NOMO-1 treated with dmso at 0.1 percent for 144 hours (cell line): ENCODE data around the gene EBLN2.

Source experiments
- DNase-seq: peaks from one replicate; lab custom pipeline; 2025; ENCODE audit not compliant: unreplicated experiment; lab: John Stamatoyannopoulos, UW

Gene EBLN2

DNA sequence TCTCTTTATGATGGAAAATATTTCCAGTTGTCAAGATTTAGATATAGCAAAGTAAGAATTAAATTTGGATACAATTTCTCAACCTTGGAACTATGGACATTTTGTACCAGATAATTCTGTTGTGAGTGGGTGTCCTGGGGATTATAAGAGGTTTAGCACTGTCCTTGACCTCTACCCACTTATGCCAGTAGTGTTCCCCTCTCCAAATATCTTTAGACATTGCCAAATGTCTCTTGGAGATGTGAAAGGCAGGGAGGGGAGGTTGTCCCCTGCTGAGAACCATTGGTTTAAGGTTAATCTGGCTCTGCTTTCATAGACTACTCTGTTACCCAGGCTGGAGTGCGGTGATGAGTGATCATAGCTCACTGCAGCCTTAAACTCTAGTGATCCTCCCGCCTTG lies at the start of gene EBLN2:
TSS of gene EBLN2 (plus strand) at position 244 of the 400 bp plus-strand sequence. CDS start 423 bp downstream, outside the sequence.
- DNase-seq = no peak

DNA sequence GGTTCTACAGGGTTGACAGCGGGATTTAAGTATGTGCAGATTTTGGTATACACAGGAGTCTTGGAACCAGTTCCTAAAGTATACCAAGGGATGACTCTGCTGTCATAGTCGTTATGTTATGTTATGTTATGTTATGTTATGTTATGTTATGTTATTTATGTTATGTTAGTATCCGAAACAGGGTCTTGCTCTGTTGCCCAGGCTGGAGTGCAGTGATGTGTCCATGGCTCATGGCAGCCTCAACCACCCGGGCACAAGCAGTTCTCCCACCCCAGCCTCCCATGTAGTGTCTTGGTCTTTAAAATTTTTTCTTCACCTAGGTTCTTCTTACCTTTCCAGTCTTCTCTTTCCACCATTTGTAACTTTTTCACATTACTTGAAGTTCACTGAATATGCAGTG lies 43.2 kb upstream of the EBLN2 start:
- no peak for DNase-seq

DNA sequence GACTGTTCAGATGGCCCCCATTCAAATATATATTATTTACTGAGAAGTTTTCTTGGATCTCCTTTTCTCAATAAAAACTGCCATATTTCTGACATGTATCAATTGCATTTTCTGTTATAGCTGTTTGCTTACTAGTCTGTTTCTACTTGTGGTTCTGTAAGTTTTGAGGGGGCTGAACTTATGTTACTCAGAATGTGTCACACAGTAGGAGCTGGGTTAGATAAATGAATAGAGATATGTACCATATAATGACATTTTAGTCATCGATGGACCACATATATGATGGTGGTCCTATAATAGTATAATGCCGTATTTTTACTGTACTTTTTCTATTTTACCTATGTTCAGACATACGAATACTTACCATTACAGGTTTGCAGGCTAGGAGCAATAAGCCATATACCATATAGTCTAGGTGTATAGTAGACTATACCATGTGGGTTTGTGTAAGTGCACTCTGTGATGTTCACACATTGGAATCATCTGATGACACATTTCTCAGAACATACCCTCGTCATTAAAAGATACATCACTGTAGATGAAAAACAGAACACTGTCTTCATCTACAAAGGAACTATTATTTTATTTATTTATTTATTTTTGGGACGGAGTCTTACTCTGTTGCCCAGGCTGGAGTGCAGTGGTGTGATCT lies 42.5 kb upstream of the EBLN2 start:
- DNase-seq = no peak

DNA sequence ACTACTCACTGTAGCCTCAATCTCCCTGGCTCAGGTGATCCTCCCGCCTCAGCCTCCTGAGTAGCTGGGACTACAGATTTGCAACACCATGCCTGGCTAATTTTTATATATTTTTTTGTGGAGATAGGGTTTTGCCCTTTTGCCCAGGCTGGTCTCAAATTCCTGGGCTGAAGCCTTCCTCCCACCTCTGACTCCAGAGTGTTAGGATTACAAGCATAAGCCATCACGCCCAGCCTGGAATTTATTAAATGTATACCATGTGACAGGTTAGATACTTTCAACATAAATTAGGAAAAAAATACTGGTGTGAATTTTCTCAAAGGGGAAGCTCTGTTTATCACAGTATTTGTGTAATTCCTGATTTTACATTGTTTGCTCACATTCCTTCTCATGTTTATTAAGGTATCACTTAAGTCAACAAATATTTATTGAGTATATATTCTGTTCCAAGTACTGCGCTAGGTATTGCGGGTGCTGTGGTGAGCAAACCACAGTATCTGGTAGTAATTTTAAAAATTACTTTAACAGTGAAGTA lies 40.1 kb upstream of the EBLN2 start:
- no peak for DNase-seq

DNA sequence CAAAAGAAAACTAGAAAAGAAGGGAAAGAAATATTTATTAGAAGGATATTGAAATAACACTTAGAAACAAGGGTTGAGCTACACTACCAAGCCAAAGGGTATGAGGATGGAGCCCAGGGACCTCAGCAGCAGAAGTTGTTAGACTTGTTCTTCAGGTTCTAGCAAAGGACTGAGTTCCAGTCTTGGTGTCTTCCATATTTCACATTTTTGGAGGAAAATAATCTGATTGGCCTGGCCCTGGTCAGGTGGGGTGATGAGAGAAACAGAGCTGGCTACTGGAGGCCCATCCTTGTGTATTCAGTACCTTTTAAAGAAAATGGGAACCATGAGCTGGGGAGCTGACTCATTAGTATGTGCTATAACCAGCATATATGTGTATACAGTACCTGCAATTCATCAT lies 36.6 kb upstream of the EBLN2 start:
- DNase-seq = no peak

DNA sequence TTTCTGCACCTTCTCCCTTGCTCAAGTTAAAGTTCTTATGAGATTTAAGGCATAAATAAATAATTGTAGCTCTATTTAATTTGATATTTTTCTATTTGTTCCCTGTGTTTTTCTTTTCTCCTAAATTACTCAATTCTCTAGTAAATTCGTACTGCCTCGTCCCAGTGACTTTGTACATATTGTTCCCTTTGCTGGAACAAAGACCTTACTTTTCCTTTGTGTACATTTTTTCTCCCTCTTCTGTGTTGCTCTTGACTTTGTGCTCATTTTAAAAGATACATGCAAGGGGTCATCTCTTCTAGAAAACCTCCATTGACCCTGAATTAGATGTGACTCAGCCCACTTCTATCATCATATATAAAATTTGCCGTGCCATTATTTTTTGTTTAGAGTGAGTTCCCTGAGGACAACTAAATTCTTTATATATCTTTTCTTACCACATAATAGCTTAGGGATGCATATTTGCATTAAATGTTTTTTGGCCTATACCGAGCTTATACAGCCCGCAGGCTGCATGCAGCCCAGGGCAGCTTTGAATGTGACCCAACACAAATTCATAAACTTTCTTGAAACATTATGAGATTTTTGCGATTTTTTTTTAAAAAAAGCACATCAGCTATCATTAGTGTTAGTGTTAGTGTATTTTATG lies 35.2 kb upstream of the EBLN2 start:
- no peak for DNase-seq

DNA sequence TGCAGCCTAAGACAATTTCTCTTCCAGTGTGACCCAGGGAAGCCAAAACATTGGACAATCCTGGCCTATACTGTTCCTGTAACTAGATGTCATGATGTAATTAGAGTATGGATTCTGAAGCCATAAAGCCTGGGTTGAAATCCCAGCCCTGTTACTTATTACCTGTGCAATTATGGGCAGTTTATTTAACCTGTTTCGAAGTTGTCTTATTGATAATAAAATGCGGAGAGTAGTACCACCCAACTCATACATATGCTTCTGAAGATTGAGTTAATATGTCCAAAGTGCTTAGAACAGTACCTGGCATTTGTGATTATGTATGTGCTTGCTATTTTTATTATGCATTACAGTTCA lies 34.7 kb upstream of the EBLN2 start:
- DNase-seq = no peak

DNA sequence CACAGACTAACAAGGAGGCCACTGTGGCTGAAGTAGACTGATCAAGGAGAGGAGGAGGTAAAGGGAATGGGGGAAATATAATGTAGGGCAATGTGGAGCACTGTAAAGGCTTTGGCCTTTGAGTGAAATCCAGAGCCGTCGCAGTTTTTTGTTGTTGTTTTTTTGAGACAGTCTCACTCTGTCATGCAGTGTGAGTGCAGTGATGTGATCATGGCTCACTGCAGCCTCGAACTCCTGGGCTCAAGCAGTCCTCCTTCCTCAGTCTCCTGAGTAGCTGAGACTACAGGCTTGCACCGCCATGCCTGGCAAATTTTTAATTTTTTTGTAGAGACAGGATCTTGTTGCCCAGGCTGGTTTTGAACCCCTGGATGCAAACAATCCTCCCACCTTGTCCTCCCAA lies 32.7 kb upstream of the EBLN2 start:
- no peak for DNase-seq

DNA sequence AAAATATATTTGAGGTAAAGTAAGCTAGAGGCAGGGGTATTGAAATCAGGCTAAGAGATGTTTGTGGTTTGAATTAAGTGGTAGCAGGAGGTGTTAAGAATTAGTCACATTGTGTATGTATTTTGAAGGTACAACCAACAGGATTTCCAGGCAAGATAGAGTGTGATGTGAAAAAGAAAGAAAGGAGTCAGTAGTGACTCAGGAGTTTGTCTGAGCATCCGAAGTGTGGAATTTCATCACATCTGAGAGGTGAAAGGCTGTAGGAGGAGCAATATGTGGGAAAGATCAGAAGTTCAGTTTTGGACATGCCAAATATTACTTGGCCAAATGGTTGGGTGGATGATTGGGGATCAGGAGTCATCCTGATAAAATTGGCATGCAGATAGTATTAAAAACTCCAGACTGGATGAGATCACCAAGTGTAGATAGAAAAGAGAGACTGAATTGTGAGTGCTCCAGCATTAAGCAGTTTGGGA lies 32.1 kb upstream of the EBLN2 start:
- no peak for DNase-seq

DNA sequence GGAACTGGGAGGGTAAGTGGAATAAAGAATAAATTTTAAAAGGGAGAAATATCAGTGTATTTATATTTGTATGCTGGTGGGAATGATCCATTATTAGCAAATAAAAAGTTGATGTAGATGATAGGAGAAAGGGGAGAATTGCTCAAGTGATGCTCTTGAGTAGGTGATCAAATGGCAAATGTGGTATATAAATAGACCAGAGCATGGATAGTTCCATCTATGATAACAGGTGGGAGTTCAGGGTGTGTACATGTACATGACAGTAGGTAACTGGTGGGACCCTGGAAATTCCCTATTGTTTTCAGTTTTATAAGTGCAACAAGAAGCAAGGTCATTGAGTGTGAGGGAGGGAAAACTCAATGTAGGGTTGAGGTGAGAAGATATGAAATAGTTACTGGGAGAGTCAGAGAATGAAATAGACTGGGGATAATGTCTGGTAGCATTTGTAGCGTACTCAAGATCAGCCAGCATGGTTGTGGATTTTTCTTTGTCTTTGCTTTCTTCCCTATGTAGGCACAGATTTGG lies 31.3 kb upstream of the EBLN2 start:
- no peak for DNase-seq

DNA sequence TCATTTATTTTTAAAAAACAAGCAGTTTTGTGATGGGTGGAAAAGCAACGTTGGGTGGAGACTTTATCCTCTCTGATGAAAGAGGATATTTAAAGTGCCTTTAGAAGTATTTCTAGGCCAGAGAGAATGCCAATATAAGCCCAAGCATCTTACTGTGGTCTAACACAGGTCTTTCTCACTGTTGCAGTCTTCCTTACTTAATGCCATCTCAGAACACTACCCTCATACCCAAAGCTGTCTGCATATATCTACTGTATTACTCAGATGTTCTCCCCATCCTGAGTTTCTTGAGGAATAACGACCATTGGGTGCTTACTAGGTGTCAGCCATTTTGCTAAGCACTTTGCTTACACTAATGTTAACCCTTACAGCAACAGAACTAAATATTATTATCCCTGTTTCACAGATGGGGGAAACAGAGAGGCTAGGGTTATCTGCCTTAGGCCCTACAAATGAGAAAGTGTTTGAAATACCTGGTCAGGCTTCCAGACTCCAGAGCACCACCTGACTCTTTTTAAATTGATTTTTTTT lies 29.8 kb upstream of the EBLN2 start:
- DNase-seq = no peak

DNA sequence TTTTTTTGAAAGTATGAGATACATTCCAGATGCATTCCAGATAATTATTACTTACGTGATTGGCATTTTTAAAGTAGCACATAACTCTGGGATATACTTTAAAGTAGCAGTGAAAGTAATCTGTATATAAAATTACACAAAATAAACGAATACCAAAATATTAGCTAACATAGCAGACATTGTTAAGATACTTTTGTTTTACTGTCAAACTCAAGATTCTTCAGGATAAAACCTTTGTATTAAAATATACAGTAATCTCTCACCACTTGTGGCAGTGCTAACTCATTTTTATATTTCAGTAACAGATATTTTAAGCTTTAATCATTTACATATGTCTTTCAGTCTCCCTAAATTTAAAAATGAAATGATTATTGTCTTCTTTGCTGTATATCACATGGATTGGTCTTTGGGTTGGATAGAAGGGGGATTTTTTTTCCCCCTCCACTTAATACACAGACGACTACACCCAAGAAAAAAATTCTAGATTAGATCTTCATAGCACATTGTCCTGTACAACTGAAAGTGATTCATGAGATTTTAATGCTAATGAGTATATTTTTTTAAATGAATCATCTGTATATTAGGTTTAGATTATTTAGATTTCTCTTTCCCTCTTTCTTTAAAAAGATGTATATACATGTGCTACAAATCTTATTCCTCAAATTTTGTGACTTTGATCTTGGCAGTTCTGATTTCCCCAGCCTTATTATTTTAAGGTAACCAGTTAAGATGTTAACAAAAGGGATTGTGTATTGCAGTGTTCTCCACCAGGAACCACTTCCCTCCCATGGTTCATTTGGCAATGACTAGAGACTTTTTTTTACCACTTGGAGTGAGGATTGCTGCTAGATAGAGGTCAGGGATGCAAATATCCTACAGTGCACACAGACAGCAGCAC lies 24.5 kb upstream of the EBLN2 start:
- no peak for DNase-seq

DNA sequence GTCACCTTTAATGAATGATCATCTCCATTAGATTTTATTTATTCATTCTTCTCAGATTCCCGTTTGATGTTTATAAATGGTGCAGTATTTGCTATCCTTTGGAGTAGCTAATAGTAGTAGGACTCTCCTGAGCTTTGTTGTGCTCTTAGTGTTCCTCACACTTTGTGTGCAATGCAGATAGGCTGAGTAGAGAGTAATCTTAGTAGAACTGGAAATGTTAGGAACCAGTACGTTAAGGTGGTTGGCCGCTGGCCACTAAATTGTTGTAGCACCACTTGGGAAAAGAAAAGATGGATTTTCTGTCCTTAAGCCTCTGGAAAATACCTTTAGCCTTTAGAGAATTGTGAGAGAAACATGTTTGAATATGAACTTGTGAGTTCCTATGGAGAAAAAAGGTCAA lies 19.9 kb upstream of the EBLN2 start:
- no peak for DNase-seq

DNA sequence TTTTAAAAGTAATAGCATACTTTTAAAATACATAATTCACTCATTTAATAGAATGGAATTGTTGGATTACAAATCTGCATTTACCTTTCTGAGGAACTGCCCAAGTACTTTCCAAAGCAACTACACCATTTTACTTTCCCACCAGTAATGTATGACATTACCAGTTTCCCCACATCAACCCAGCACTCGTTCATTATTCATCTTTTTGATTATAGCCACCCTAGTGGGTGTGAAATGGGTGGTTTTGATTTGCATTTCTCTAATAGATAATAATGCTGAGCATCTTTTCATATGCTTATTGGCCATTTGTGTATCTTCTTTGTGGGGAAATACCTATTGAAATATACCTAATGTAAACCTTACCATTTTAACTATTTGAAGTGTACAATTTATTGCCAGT lies 18.0 kb upstream of the EBLN2 start:
- no peak for DNase-seq

DNA sequence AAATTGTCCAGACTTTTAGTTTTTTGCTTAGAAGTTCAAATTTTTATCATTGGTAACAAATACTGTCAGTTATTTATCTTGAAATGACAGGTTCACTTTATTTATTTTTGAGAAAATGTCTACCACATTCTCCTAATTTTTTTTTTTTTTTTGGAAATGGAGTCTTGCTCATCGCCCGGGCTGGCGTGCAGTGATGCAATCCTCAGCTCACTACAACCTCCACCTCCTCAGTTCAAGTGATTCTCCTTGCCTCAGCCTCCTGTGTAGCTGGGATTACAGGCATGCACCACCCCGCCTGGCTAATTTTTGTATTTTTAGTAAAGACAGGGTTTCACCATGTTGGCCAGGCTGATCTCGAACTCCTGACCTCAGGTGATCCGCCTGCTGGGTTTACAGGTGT lies 16.1 kb upstream of the EBLN2 start:
- DNase-seq = no peak

DNA sequence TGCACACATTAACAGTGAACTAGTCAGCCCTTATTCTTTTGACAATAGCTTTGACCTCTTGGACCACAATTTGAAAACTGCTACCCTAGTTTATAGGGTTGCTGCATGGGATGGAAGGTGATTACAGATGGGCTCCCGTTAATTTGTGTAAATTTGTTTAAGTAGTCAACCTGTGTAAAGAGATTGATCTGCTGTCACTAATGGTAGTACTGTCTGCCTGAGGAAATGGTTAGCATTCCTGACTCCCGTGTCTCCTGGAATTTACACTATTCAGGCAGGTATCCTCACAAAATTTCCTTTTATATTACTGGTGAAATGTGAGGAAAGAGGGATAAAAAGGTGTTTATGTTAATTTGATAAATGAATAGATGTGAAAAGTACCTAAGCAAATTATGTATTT lies 15.3 kb upstream of the EBLN2 start:
- no peak for DNase-seq

DNA sequence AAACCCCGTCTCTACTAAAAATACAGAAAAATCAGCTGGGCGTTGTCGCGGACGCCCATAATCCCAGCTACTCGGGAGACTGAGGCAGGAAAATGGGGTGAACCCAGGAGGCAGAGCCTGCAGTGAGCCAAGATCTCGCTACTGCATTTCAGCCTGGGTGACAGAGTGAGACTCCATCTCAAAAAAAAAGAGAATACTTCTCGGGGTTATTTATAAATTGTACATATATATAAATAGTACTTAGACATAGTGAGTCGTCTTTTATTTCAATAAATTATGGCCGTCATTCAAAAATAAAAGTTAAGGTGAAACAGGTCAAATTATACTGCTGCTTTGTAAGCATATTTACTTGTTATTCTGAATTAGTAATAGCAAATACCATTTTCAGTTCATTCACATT lies 12.1 kb upstream of the EBLN2 start:
- DNase-seq = no peak

DNA sequence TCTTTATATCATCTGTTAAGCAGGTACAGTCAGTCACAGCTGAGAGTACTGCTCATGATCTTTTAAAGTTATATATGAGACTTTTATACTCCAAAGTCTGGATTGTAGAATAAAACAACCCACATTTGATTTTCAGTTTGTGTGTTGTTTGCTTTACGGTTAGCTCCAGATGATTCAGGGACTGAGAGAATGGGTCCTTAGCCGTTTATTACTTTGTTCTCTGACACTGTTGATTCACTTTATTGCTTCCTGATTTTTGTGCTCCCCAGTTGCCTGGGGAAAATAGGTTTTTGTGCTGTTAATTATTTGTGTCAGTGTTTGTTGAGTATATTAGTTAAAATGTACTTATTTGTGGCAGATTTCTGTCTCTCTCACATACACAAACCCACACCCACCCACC lies 8.6 kb upstream of the EBLN2 start:
- no peak for DNase-seq

DNA sequence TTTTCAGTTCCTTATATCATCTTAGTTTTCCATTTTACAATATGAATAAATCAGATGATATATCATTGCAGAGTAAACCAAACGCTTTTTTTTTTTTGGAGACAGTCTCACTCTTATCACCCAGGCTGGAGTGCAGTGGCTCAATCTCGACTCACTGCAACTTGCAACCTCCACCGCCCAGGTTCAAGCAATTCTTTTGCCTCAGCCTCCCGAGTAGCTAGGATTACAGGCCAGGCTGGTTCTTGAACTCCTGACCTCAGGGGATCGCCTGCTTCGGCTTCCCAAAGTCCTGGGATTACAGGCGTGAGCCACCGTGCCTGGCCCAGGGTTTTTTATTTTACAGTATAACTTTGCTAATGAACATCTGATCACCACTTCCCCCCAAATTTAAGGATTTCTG lies 5.9 kb upstream of the EBLN2 start:
- DNase-seq = no peak

DNA sequence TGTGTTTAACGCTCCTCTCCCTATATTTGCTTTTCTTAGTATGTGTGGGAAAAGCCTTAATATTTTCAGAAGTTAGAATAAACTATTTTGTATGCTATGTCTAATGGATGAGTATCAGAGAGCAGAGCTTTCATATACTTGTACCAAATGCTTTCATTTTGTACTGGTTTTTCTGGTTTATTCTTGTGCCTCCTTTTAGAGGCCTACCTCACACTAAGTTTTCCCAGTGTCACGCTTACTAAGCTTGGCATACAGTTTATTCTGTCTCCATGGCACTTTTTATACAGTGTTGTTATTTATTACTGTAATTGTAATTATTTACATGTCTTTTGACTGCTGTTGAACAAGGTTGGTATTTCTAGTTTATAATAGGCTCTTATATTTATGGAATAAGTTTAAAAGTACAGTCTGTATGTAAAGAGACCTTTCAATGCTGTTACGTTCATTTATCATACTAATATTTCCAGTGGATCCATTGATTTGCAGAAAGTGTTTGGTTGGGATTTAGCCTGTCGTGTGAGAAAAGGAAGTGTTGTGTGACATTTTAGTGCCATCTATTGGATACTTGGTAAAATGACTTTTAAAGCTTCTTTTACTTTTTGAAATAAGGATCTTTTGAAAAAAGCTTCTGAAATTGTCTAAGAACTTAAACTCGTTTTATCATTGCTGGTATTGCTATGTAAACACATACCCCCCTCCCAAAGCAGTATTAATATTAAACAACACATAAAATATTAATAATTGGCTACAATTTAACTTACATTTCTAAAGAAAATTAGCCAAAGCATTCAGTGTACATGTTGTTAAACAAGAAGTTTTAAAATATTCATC lies 5.2 kb upstream of the EBLN2 start:
- DNase-seq = no peak

DNA sequence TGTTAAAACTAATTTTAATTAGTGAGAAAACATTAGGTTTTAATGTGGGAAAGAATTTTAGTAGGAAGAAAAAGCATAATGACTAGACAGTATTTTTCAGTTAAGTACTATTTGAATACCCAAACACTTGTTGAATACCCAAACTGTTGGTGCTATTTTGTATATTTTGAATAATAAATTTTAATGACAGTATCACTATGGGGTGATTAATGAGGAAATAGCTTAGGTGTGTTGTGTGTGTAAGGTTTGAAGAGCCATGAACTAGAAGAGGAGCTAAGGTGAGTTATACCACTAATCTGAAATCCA lies 4.7 kb upstream of the EBLN2 start:
- no peak for DNase-seq
